LoVo (cell line): ENCODE data around the gene UBA5.

ENCODE experiments used
- DNase-seq: peaks from one replicate; pipeline ENCODE4 v3.0.0-alpha.2; 2016; ENCODE audit warnings: low spot score

UBA5 gene

DNA sequence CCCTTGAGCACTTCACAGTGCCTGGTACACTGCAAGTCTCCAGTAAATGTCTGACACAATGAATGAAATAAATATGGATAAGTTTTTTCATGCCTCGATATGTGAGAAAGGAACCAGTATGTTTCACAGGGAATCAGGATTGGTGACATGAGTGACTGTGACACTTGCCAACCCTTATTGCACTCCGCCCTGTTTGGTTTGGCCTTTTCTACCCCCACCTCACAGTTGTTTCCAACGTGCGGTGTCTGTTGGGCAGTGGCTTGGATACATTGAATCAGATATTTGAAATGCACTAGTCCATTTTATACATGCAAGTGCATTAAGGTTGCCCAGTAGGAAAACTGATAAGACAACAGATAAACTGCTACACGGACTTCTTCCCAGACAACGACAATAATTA, 60.1 kb downstream of the UBA5 start:
- no peak for DNase-seq

GRCh38 chr3:132721479-132722164, 61.5 kb downstream of the UBA5 start:
- peak; percentile 56 for DNase-seq

- DNase-seq, result peak; percentile 93
Measured at GRCh38 chr3:132722165-132723023, 62.3 kb downstream of the UBA5 start, which contains the start of gene NPHP3. NPHP3 (minus strand) TSS chr3:132722409; CDS start chr3:132722355, 54 bp downstream.

DNA sequence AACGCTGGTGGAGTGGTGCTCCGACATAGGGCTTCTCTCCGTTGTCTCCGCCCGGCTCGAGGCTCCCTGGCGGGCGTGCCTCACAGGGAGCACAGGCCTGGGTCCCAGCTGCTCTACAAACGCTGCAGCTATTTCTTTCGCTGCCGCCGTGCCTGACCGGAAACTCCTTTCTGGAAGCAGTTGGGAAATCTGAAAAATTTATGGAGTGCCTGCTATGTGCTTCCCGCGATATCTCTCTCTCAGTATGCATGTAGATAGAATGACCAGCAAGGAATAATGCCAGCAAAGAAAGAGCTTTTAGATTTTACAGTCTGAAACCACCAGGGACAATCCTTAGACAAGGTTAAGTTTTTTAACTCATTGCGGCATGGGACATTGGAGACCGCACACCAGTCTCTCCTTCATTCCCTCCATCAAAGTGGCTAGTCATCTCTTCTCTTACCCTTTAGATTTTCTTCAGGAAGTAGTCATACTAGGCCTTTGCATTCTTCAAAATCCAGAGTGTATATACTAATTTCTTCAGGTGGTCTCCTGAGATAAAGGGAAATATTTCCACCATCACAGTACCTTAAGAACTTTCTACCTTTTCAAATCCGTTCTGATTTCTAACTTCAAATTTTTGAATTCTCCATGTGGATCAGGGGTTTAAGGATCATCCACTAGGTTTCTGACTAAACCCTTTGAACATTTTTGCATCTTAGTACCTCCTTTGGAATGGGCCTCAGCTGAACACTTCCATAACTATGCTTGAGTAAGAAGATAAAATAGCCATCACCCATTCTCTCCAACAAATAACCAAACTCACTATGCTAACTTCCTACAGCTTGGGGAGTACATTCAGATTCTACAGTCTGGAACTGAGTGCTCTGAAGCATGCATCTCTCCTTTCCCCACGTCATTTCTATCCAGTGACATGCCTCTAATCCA, 63.2 kb downstream of the UBA5 start:
- DNase-seq, result no peak

- peak; percentile 57 for DNase-seq
Measured at GRCh38 chr3:132726341-132726823, 66.3 kb downstream of the UBA5 start.
